AG09319 (cell line): Measurements from ENCODE around the gene GGA2.

Experiments
- DNase-seq: peaks from one replicate; pipeline ENCODE4 v3.0.0-alpha.2; 2010; ENCODE audit warnings: low read depth; ENCODE audit errors: extremely low read depth
- TF ChIP-seq, protein P1 (sequence below): IDR thresholded peaks from 2 replicates; pipeline ENCODE4 v1.5.1; 2011; ENCODE audit warnings: low read depth, mild to moderate bottlenecking, inconsistent platforms, low read length, moderate library complexity

GGA2 gene

DNA sequence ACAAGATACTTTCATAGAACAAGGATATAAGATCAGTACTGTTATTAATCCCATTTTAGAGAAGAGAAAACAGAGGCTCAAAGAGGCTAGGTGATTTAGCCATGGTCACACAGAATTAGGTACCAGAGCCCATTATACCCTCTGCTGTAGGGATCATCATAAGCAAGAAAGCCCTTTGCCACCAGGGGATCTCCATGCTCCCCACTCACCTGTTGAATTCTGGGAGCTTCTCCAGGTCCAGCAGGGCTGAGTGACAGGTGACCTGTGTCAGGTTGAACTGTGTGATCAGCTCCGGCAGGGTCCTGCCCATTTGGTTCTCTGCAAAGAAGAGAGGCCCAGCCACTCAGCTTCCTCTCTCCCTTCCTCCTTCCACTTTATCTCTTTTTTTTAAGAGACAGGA, 22.2 kb upstream of the GGA2 start:
- TF ChIP-seq, protein P1, sequence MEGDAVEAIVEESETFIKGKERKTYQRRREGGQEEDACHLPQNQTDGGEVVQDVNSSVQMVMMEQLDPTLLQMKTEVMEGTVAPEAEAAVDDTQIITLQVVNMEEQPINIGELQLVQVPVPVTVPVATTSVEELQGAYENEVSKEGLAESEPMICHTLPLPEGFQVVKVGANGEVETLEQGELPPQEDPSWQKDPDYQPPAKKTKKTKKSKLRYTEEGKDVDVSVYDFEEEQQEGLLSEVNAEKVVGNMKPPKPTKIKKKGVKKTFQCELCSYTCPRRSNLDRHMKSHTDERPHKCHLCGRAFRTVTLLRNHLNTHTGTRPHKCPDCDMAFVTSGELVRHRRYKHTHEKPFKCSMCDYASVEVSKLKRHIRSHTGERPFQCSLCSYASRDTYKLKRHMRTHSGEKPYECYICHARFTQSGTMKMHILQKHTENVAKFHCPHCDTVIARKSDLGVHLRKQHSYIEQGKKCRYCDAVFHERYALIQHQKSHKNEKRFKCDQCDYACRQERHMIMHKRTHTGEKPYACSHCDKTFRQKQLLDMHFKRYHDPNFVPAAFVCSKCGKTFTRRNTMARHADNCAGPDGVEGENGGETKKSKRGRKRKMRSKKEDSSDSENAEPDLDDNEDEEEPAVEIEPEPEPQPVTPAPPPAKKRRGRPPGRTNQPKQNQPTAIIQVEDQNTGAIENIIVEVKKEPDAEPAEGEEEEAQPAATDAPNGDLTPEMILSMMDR = no peak
- DNase-seq = no peak

DNA sequence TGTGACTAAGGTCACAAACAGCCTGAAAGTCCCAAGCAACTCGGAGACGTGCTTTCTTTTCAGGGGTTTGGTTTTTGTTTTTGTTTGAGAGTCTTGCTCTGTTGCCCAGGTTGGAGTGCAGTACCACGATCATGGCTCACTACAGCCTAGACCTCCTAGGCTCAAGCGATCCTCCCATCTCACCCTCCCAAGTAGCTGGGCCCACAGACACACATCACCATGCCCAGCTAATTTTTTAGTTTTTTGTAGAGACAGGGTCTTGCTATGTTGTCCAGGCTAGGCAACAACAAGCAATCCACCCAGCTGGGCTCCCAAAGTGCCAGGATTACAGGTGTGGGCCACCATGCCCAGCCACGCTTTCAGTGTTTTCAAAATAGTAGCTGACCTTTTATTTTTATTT, 19.8 kb upstream of the GGA2 start:
- TF ChIP-seq, protein P1 = no peak
- no peak for DNase-seq

DNA sequence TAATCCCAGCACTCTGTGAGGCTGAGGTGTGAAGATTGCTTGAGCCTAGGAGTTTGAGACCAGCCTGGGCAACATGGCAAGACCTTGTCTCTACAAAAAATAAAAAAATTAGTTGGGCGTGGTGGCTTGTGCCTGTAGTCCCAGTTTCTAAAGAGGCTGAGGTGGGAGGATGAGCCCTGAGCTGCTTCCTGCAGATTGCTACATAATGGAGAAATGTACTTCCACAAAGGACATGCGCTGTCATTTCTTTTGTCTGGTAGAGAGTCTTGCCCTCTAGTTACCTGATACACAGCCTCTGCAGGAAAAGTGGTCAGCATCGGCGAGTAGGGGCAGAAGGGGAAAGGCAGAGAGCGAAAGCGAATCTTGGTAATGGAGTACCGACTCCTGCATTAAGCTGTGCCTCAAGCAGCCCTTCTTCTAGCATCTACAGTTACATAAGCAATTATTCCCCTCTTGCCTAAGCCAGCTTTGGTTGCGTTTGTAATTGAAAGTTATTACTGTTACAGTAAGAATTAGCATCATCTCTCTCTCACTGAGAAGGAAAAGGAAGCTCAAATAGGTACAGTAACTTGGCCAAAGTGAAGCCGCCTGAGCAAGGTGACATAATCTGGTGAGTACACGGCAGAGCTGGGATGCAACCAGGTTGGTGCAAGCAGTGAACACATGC, 18.5 kb upstream of the GGA2 start:
- TF ChIP-seq, protein P1 = no peak

DNA sequence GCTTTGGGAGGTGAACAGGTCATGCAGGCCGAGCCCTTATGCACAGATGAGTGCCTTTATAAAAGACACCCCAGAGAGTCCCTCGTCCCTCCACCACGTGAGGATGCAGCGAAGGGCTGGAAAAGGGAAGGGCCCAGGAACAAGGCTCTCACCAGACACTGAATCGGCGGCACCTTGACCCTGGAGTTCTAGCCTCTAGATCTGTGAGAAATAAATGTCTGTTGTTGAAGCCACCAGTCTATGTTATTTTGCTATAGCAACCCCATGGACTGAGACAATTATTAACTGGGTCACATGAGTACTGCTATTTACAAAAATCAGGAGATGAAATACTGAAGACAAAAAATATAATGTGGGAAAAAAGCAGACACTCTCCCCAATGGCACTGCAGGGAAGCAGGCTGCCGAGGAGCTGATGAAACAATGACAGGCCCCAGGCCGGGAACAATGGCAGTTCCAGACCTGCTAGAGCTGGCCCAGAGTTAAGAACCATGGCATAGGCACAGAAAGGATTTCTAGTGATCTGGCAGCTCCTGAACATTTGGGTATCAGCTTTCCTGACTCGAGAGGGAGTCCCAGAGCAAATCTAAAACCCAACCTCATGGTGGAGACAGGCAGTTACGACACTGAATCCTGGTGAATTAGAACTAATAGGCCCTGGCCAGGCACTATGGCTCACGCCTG, 17.8 kb upstream of the GGA2 start:
- DNase-seq = no peak
- TF ChIP-seq, protein P1 = no peak

More for the DNA sequence above, 18.5 kb upstream of the GGA2 start:
- no peak for DNase-seq

DNA sequence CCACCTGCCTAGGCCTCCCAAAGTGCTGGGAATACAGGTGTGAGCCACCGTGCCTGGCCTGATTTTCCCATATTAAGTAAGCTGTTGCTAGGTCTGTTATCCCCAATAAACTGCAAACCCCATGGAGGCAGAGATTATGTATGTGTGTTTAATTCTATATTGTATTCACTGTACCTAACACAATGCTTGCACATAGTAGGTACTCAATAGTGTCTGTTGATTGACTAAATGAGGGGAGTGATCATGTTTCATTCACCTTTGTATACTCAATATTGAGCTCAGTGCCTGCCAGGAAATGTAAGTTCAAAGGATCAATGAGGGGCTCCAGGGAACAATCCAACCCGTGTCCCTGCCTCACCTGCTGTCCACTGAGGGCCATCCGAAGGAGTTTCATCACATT, 14.6 kb upstream of the GGA2 start:
- DNase-seq = no peak
- TF ChIP-seq, protein P1 = no peak

DNA sequence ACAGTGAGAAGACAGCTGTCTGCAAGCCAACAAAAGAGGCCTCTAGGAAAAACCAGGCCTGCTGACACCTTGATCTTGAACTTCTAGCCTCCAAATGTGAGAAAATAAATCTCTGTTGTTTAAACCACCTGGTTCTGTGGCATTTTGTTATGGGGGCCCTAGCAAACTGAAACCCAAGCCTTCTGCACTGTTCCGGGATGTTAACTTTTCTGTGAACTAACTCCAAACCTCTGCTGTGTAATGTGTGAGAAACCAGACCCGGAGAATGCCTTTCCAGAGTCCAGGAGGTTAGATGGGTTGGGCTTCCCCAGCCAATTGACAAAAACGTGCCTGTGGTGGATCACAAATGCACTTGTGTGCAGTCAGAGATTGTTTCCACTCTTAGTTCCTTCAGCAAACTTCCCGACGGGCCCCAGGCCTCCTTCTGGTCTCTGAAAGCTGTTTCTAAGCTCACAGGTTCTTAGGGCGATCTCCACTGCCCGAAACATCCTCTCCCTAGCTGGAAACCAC, 13.6 kb upstream of the GGA2 start:
- no peak for DNase-seq
- TF ChIP-seq, protein P1 = no peak

DNA sequence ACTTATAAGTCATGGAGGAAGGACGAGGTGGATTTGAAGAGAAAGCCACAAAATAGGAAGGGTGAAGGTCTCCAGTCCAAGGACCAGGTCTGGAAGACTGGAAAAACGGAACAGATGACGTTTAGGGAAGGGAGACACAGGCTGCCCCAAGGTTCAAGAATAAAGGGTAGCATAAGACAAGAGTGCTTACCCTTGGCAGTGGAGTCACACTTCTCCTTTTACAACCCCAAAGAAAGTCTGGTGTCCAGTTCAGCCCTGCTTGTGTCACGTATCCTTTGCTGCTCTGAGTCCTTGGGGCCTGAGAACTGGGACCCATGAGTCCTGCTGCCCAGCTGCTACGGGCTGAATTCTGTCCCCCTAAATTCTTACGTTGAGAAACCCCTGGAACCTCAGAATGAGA, 13.0 kb upstream of the GGA2 start:
- TF ChIP-seq, protein P1 = no peak

More for the DNA sequence above, 13.0 kb upstream of the GGA2 start:
- no peak for DNase-seq
